ENCODE results near the gene OSBPL10. TPM values are rescaled to one million over a fixed set of nuclear protein-coding genes. Genes with fewer than 3 reads are reported as not detected.

OSBPL10 gene
- polyA plus RNA-seq, 1 donor from 2014 or later: 2.0 TPM

- Histone ChIP-seq H3K27ac (ENCODE audit: low read length) (no peak overlapping the region), H3K79me2 (replicated peaks; ENCODE audit: insufficient read depth, low read length) (no peaks in the 10 kb centered on the region), H4K20me1 (ENCODE audit: insufficient read depth) (no peaks in the 10 kb centered on the region), H3K27me3 (ENCODE audit: insufficient read depth, low read depth, low read length) (no peaks in the 10 kb centered on the region), H3F3A (ENCODE audit: insufficient read depth, low read length, poor library complexity, severe bottlenecking) (no peaks in the 10 kb centered on the region), H3K9ac (ENCODE audit: low read length) (no peak overlapping the region), H3K9me3 (ENCODE audit: low read length) (no peaks in the 10 kb centered on the region), H3K4me3 (ENCODE audit: low read length) (no peak overlapping the region), H3K36me3 (ENCODE audit: insufficient read depth, low read length) (no peaks in the 10 kb centered on the region), H3K4me2 (ENCODE audit: low read length) (no peak overlapping the region), H2AFZ (ENCODE audit: low read depth, low read length) (no peak overlapping the region), H3K9me2 (ENCODE audit: insufficient read depth, low read length) (no peaks in the 10 kb centered on the region)
- TF ChIP-seq, protein P1, sequence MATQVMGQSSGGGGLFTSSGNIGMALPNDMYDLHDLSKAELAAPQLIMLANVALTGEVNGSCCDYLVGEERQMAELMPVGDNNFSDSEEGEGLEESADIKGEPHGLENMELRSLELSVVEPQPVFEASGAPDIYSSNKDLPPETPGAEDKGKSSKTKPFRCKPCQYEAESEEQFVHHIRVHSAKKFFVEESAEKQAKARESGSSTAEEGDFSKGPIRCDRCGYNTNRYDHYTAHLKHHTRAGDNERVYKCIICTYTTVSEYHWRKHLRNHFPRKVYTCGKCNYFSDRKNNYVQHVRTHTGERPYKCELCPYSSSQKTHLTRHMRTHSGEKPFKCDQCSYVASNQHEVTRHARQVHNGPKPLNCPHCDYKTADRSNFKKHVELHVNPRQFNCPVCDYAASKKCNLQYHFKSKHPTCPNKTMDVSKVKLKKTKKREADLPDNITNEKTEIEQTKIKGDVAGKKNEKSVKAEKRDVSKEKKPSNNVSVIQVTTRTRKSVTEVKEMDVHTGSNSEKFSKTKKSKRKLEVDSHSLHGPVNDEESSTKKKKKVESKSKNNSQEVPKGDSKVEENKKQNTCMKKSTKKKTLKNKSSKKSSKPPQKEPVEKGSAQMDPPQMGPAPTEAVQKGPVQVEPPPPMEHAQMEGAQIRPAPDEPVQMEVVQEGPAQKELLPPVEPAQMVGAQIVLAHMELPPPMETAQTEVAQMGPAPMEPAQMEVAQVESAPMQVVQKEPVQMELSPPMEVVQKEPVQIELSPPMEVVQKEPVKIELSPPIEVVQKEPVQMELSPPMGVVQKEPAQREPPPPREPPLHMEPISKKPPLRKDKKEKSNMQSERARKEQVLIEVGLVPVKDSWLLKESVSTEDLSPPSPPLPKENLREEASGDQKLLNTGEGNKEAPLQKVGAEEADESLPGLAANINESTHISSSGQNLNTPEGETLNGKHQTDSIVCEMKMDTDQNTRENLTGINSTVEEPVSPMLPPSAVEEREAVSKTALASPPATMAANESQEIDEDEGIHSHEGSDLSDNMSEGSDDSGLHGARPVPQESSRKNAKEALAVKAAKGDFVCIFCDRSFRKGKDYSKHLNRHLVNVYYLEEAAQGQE (IDR thresholded peaks at IDR 0.05; ENCODE audit: borderline replicate concordance): no peak
- TF ChIP-seq POLR2AphosphoS5 (IDR thresholded peaks at IDR 0.05): no peak
- TF ChIP-seq EP300 (conservative IDR thresholded peaks at IDR 0.05; ENCODE audit: poor library complexity, severe bottlenecking): no peak
- no peak for TF ChIP-seq RAD21 (conservative IDR thresholded peaks at IDR 0.05)
- no peak for TF ChIP-seq MXI1 (conservative IDR thresholded peaks at IDR 0.05; ENCODE audit: poor library complexity, severe bottlenecking)
- TF ChIP-seq EZH2 (IDR thresholded peaks at IDR 0.05; ENCODE audit: borderline replicate concordance, insufficient read depth, low read length, poor library complexity, severe bottlenecking): no peak
- no peak for TF ChIP-seq TAF1 (IDR thresholded peaks at IDR 0.05; ENCODE audit: low read depth)
- TF ChIP-seq, protein P2, sequence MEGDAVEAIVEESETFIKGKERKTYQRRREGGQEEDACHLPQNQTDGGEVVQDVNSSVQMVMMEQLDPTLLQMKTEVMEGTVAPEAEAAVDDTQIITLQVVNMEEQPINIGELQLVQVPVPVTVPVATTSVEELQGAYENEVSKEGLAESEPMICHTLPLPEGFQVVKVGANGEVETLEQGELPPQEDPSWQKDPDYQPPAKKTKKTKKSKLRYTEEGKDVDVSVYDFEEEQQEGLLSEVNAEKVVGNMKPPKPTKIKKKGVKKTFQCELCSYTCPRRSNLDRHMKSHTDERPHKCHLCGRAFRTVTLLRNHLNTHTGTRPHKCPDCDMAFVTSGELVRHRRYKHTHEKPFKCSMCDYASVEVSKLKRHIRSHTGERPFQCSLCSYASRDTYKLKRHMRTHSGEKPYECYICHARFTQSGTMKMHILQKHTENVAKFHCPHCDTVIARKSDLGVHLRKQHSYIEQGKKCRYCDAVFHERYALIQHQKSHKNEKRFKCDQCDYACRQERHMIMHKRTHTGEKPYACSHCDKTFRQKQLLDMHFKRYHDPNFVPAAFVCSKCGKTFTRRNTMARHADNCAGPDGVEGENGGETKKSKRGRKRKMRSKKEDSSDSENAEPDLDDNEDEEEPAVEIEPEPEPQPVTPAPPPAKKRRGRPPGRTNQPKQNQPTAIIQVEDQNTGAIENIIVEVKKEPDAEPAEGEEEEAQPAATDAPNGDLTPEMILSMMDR (IDR thresholded peaks at IDR 0.05; ENCODE audit: poor library complexity, severe bottlenecking): no peak
- no peak for TF ChIP-seq SMC3 (conservative IDR thresholded peaks at IDR 0.05; ENCODE audit: poor library complexity)
Observed at GRCh38 chr3:31815631-31816440, 165.2 kb downstream of the OSBPL10 start.

GRCh38 chr3:31815006-31815405, 166.1 kb downstream of the OSBPL10 start:
- H3K36me3 ChIP-seq (ENCODE audit: insufficient read depth, low read length): no peaks in the 10 kb centered on the region
- no peak for TF ChIP-seq EZH2 (IDR thresholded peaks at IDR 0.05; ENCODE audit: borderline replicate concordance, insufficient read depth, low read length, poor library complexity, severe bottlenecking)
- H3K9ac ChIP-seq (ENCODE audit: low read length): no peak overlapping the region
- H3K27ac ChIP-seq (ENCODE audit: low read length): no peak overlapping the region
- no peak overlapping the region for H3K4me2 ChIP-seq (ENCODE audit: low read length)
- no peak overlapping the region for H3K4me3 ChIP-seq (ENCODE audit: low read length)
- no peaks in the 10 kb centered on the region for H3K9me3 ChIP-seq (ENCODE audit: low read length)
- H3K27me3 ChIP-seq (ENCODE audit: insufficient read depth, low read depth, low read length): no peaks in the 10 kb centered on the region
- no peak overlapping the region for H2AFZ ChIP-seq (ENCODE audit: low read depth, low read length)
- H3F3A ChIP-seq (ENCODE audit: insufficient read depth, low read length, poor library complexity, severe bottlenecking): no peaks in the 10 kb centered on the region
- no peaks in the 10 kb centered on the region for H3K9me2 ChIP-seq (ENCODE audit: insufficient read depth, low read length)
- no peaks in the 10 kb centered on the region for H3K79me2 ChIP-seq (replicated peaks; ENCODE audit: insufficient read depth, low read length)
- H4K20me1 ChIP-seq (ENCODE audit: insufficient read depth): no peaks in the 10 kb centered on the region

Data from neural cell (in vitro differentiated cells).